ENCODE measurements around the gene NES.

DNA sequence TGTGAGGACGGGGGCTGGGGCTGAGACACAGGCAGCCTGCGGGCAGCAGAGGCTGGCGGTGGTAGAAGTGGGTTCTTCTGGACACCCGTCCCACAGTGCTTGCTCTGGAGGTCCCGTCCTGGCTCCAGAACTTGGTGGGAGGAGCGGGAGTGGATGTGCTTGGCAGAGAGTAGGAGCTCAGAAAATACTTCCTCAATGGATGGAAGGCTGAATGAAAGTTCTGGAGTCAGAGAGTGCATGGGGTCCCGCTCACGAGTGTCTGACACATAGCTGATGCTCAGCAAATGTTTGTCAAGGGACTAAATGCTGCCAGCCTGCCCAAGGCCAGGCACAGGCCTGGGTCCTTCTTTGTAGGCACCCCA lies 13.4 kb upstream of the NES start:
- TF ChIP-seq, protein P1, sequence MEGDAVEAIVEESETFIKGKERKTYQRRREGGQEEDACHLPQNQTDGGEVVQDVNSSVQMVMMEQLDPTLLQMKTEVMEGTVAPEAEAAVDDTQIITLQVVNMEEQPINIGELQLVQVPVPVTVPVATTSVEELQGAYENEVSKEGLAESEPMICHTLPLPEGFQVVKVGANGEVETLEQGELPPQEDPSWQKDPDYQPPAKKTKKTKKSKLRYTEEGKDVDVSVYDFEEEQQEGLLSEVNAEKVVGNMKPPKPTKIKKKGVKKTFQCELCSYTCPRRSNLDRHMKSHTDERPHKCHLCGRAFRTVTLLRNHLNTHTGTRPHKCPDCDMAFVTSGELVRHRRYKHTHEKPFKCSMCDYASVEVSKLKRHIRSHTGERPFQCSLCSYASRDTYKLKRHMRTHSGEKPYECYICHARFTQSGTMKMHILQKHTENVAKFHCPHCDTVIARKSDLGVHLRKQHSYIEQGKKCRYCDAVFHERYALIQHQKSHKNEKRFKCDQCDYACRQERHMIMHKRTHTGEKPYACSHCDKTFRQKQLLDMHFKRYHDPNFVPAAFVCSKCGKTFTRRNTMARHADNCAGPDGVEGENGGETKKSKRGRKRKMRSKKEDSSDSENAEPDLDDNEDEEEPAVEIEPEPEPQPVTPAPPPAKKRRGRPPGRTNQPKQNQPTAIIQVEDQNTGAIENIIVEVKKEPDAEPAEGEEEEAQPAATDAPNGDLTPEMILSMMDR (IDR thresholded peaks at IDR 0.05; ENCODE audit: low read length) = no peak
- TF ChIP-seq EZH2phosphoT487 (IDR thresholded peaks at IDR 0.05; ENCODE audit: low read length) = no peak
- TF ChIP-seq EZH2 (optimal IDR thresholded peaks at IDR 0.05; ENCODE audit: low read depth, low read length) = peak; percentile 22

Data from MM.1S (cell line).